Activated CD4-positive, alpha-beta T cell treated with anti-CD3 and anti-CD28 coated beads, Interleukin-2, amount 50 U/mL, for 16 hours (primary cell): ENCODE results near the gene BHLHA15.
A peak's percentile ranks its signal among the peaks of the same experiment; 100 is the strongest.

Experiments used
- DNase-seq: peaks from one replicate; pipeline ENCODE4 v3.0.0-alpha.2; 2020

BHLHA15 gene

DNA sequence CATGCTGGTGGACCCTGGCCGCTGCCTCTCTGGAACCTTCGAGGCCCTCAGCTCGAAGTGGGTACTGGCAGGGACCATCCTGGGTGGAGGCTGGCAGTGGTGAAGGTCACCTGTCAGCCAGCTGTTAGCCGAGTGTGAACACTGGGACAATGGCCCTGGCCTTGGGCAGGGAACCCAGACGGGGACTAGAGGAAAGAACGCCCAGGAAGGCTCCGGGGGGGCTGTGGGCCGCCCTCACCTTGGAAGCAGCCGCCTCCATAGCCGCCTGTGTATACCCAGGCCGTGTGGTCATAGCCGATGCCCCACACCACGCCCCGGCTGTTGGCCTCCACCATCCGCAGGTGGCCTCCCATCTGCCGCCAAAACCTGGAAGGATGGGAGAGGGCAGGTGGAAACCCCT lies 17.6 kb downstream of the BHLHA15 start:
- no peak for DNase-seq

GRCh38 chr7:98229441-98229840 lies 18.2 kb downstream of the BHLHA15 start:
- no peak for DNase-seq

DNA sequence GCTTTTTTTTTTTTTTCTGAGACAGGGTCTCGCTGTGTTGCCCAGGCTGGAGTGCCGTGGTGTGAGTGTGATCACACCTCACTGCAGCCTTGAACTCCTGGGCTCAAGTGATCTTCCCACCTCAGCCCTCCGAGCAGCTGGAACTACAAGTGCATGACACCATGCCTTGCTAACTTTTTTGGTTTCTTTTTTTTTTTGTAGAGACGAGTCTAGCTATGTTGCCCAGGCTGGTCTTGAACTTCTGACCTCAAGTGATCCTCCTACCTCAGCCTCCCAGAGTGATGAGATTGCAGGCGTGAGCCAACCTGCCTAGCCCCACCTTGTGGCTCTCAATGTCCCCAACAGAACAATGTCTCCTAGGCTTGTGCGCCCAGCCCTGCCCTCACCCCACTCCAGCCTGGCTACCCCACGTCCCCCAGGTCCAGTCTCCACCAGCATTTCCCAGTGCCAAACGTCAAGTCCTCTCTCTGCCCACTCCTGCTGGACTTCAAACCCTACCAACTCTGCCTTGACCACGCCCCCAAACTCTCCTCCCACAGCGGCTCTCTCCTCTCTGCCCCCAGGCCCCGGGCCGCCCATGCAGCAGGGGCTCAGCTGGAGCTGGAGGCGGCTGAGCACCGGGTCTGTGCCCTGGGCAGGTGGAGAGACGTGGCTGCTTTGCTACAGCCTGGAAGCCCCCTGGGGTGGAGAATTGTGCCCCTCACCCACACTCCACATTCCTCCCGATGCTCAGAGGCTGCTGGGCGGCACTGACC lies 18.9 kb downstream of the BHLHA15 start:
- no peak for DNase-seq

DNA sequence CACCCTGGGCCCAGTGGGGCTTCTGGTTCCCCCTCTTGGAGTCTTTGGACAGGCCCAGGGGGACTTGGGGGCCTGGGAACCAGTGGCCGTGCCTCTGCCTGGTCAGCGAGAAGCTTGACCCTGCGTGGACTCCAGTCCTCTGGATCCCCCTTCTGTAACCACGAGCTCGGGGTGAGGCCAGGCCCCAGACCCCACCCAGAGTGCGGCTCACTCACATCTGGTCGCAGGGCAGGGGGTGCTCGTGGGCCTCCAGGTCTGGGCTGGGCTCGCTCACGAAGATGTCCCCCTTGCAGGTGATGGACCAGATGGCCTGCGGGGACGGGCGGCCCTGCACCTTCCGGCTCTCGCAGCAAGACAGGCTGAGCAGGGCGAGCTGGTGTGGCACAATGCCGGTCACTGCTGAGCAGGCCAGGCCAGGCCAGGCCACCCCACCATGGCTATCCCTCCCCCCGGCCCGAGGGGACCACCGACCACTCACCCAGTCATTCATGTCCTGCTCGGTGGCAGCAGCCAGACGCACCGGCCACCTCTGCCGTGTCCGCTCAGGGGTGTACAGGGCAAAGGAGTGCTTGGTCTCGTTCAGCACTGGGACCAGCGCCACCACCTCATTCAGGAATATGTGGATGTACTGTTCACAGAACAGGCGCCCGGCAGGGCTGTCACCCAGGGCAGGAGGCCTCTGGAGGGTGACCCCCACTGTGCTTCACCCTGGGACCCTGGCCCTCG lies 19.7 kb downstream of the BHLHA15 start:
- no peak for DNase-seq

DNA sequence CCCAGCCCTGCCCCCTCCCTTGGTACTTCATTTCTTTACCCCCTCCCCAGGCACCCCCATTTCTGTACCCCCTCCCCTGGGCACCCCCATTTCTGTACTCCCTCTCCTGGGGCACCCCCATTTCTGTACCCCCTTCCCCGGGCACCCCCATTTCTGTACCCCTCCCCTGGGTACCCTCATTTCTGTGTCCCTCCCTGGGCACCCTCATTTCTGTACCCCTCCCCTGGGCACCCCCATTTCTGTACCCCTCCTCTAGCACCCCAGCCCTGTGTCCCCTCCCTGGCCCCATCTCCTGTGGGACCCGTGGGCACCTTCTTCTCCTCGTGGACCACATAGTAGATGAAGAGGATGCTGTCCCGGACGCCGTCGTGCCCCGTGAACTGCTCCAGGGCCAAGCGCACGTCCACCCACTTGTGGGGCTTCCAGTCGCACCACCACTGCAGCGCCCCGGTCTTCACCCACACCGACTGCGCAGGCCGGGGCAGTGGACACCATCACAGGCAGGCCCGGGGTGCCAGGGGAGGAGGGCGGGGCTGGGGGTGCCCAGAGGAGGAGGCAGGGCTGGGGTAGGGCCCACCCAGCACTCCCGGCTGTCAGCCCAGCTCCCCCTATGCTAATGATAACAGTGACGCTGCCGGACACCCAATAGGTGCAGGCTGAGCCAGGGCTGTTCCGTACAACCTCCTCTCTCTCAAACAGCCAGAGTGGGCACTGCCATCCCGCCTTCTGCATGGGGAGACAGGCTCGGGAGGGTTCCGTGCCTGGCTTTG lies 20.4 kb downstream of the BHLHA15 start:
- no peak for DNase-seq

DNA sequence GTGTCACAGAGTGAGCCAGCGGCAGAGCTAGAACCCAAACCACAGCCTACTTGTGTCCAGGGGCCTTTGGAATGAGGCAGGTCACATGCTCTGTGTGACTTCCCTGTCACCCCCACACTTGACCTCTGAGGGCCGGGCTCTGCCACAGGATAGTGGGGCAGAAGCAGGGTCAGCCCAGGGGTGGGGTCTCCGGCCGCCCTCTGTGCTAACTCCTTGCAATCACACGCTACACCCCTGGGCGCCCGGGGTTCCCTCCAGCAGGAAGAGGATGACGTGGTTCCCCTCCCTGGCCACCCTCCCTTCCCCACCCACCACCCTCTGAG lies 21.0 kb downstream of the BHLHA15 start:
- no peak for DNase-seq

GRCh38 chr7:98232799-98233198 lies 21.6 kb downstream of the BHLHA15 start:
- DNase-seq, result no peak

DNA sequence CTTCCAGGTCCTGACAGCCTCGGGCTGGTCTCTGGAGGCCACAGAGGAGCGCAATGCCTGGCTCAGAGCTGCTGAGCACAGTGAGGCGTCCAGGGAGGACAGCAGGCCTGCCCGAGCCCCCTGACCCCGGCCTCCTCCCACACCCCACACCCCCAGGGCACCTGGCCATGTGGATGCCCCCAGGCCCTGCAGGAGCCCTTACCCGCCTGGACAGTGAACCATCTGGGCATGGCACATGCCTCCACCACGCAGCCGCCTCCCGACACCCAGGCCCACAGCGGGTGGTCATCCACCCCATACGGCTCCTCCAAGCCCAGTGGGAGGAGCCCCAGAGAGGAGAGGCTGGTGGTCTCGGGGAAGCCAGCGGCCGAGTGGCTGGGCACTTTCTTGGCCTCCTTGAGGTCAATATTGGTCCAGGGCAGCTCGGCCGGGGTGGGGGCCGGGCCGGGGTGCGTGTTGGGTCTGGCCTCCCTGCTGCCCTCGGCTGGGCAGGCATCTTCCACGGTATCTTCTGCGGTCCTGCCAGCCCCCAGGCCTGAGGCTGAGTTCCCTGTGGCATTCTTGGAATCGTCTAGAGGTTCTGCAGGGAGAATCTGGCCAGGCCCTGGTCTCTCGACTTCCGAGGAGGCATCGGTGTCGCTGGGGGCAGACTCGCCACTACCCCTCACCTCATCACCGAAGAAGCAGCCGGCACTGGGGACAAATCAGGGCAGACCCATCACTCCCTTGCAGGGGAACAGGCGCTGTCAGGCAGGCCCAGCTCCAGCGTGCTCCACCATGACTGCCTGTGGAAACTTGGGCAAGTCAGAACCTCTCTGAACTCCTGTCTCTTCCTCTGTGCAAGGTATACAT lies 22.2 kb downstream of the BHLHA15 start:
- no peak for DNase-seq

GRCh38 chr7:98234429-98235147 lies 23.3 kb downstream of the BHLHA15 start:
- DNase-seq, result no peak

DNA sequence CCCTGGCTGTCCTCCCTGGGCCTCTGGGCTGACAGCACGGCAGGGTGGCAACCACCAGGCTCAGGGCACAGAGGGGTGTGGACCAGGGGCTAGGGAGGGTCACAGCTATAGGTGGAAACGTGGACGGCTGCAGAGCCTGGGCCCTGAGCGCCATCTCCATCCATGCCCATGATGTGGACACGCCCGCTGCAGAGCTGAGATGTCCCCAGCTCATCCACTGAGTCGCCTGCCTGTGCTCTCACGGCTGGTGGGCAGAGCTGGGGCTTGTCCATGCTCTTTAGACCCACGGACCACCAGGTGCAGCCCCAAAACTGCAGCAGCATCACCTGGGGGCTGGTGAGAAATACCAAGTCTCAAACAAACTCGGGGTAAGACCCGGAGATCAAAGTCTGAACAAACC lies 24.7 kb downstream of the BHLHA15 start:
- no peak for DNase-seq

DNA sequence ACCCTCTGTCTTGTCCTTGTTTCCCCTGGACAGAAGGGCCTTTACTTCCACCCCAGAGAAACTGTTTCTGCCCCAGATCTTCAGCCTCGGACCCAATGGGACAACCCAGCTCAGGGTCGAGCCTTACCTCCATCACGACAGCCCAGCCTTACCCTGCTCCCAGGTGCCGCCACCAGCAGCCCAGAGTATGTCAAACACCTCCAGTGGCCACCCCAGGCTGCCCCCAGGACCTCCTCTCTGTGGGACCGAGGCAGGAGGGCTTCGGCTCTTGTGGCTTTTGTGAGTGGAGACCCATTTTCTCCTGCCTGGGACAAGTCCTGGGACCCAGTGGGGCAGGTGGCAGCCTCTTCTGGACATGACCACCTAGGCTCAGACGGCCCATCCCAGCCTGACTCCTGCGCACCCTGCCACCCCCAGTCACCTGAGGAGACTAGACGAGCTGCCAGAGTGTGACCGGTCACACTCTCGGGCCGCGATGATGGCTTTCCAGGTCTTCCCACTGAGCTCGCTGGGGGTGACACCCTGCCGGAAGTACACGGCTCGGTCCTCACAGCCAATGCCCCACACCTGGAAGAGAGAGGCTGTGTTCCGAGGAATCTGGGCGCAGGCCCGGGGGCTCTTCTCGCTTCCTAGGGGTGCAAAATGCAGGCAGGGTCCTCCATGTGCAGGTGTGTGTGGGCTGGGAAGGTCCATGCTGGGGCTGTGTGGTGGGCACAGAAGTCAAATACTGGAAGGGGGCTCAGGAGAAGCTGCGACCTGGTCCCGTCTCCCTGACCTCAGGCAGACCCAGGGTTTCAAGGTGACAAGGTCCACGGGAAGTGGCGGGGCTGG lies 25.3 kb downstream of the BHLHA15 start:
- no peak for DNase-seq

DNA sequence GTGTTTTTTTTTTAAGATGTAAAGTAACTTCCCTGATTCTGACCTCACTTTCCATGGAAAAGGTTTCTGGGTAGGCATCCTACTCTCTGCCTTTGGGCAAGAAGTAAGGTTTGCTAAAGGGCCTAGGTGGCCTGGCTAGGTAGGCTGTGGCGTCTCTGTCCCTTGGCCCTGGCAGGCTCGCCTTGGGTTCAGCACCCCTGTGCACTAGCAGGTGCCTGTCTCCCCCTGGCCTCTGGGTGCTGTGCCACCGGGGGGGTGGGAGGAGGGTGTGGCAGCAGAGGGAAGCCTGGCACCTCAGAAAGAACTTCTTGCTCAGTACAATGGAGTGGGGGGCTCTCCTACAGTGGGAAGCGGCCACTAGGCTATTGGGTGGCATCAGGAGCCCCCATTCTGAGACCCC lies 26.8 kb downstream of the BHLHA15 start:
- no peak for DNase-seq

DNA sequence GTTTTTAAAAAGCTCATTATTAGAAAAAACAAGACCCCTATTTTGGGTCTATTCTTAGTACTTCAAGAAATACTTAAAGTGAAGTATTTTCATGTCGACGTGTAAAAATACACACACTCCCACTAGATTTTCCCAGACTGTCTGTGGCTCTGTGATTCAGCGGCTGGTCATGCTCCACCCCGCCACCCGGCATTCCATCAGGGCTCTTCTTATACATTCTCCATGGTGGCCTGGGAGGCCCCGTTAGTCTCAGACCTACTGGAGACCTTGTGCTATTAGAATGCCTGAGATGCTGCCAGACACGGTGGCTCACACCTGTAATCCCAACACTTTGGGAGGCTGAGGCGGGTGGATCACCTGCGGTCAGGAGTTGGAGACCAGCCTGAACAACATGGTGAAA lies 27.7 kb downstream of the BHLHA15 start:
- DNase-seq, result no peak

DNA sequence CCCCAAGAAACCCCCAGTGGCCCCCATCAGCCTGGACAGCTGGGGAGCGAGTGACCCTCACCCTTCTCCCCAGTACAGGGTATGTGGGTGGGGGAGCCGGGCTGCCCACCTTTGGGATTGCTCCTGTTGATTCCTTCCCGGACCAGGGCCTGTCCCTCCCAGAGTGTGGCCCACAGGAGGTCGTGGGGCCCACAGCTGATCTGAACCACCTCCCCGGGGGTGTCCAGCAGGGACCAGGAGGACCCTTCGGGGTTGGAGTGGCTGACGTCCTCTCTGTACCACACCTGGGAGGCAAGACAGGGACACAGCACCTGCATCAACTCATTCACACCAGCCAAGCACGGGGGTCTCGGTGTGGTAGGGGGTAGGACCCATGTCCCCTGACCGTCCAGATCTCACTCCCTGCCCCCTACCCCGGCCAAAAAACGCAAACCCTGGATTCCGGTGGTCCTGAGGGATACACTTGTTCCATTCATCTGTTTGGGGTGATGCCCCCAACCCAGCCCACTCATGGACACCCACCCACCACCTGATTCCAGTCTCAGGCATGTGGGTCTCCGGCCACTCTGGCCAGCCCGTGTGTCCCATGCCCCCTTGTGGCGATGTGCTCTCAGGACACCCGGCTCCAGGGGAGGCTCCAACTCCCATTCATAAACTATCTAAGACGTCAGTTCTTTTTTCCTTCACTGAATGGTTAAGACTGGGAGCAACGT lies 29.9 kb downstream of the BHLHA15 start:
- DNase-seq, result no peak

GRCh38 chr7:98241674-98242241 lies 30.5 kb downstream of the BHLHA15 start:
- DNase-seq, result no peak

DNA sequence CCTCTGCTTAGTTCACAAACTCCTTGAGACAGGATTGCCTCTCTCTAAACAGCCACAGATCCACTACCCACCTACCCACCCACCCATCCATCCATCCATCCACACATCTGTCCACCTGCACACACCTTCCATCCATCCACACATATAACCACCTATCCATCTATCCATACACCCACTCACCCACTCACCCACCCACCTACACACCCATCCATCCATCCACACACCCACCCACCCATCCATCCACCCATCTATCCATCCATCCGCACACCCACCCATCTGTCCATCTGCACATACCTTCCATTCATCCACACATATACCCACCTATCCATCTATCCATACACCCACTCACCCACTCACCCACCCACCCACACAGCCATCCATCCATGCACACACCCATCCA lies 31.1 kb downstream of the BHLHA15 start:
- no peak for DNase-seq

- no peak for DNase-seq
Measured at GRCh38 chr7:98242934-98243333, 31.7 kb downstream of the BHLHA15 start.

DNA sequence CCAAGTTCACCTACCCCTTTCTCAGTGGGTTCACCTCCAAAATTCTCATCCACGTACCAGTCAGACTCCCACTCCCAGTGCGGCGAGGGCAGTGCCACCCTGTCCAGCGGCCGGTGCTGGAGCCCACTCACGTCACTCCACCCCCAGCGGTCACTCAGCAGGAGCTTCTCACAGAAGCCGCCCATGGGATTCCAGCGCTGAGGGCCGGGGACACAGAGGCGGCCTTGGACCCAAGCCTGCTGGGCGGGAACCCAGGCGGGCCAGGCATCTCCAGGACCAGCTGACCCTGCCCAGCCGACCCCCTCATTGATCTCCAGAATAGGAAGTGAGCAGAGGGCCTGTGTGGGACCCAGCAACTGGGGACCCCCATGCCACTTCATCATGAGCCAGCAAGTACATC lies 33.6 kb downstream of the BHLHA15 start:
- no peak for DNase-seq

- no peak for DNase-seq
Measured at GRCh38 chr7:98248156-98248555, 36.9 kb downstream of the BHLHA15 start.

DNA sequence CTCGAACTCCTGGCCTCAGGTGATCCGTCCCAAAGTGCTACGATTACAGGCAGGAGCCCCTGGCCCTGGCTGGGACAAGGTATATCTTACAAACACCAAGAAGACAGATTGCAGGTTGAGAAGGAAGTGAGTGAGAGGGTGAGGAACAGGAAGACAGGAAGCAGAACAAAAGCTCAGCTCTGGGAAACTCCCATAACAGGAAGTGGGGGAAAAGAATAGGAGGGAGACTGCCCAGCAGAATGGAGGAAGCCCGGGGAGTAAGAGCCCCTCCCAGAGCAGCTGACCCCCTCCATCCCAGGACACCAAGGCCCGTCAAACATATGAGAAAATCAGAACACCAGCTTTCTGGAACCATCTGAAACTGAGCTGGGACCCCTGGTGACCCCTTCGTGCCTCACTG lies 37.9 kb downstream of the BHLHA15 start:
- DNase-seq, result peak; percentile 4
